Peyer's patch (tissue), 4 donors: ENCODE data around the gene NYAP1.

Experiments
- CTCF ChIP-seq, 6 experiments: fragments of 450-650 bp in 4 of 6; fragments of 200-600 bp in 2 of 6; sonication (generic) in 1 of 6; IDR thresholded peaks; one replicate each; pipeline ENCODE4 v1.5.1; 2017 to 2019; ENCODE audit warnings: antibody characterized with exemption in 6 of 6, mild to moderate bottlenecking in 3 of 6, moderate library complexity in 1 of 6
- POLR2A ChIP-seq, 2 donors: fragments of 450-650 bp; IDR thresholded peaks; one replicate each; pipeline ENCODE4 v1.5.1; 2017; ENCODE audit warnings: antibody characterized with exemption in 2 of 2, mild to moderate bottlenecking in 2 of 2, moderate library complexity in 2 of 2

GRCh38 chr7:100485471-100485876 is 1.7 kb downstream of the NYAP1 start:
- TF ChIP-seq CTCF (IDR thresholded peaks at IDR 0.05) (no peak), POLR2A (IDR thresholded peaks at IDR 0.05) (no peak)
